ENCODE results near the gene C3orf49. TPM values are rescaled to one million over a fixed set of nuclear protein-coding genes. Genes with fewer than 3 reads are reported as not detected.

The C3orf49 gene
- total RNA-seq, 1 experiment from 2014 or later = not detected

DNA sequence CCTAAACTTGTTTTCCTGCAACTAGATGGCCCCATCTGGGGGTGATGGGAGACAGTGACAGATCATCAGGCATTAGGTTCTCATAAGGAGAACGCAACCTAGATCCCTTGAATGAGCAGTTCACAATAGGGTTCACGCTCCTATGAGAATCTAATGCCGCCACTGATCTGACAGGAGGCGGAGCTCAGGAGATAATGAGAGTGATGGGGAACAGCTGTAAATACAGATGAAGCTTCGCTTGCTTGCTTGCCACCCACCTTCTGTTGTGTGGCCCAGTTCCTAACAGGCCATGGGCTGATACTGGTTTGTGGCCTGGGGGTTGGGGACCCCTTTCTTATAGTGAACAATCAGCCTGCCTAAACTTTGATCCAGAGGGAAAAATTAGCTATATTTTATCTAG, 15.2 kb upstream of the C3orf49 start:
- H3K9me3 ChIP-seq (ENCODE audit: low read length) = no peaks in the 10 kb centered on the region
- H3K79me2 ChIP-seq (ENCODE audit: low read length) = no peaks in the 10 kb centered on the region
- H3K27ac ChIP-seq (ENCODE audit: low read length) = no peak overlapping the region
- H3K27me3 ChIP-seq (ENCODE audit: low read length) = no peaks in the 10 kb centered on the region
- DNase-seq = no peak
- no peaks in the 10 kb centered on the region for H3K4me1 ChIP-seq (ENCODE audit: low read length)
- H3K4me2 ChIP-seq (ENCODE audit: low read depth, low read length, poor library complexity, severe bottlenecking) = no peak overlapping the region
- H3K9ac ChIP-seq (ENCODE audit: low read length) = no peak overlapping the region
- no peak overlapping the region for H3K4me3 ChIP-seq (ENCODE audit: low read length)
- H3K36me3 ChIP-seq (ENCODE audit: insufficient read depth, low read length) = no peaks in the 10 kb centered on the region
- H4K20me1 ChIP-seq (ENCODE audit: insufficient read depth, low read depth, low read length) = no peaks in the 10 kb centered on the region
- no peaks in the 10 kb centered on the region for H3K9me2 ChIP-seq (replicated peaks; ENCODE audit: insufficient read depth, low read length)
- no peak overlapping the region for H2AFZ ChIP-seq (ENCODE audit: low read length)

GRCh38 chr3:63807961-63808565, 11.0 kb upstream of the C3orf49 start:
- no peaks in the 10 kb centered on the region for H3K9me2 ChIP-seq (replicated peaks; ENCODE audit: insufficient read depth, low read length)
- no peaks in the 10 kb centered on the region for H3K79me2 ChIP-seq (ENCODE audit: low read length)
- H3K4me1 ChIP-seq (ENCODE audit: low read length) = no peaks in the 10 kb centered on the region
- H3K4me3 ChIP-seq (ENCODE audit: low read length) = no peak overlapping the region
- no peaks in the 10 kb centered on the region for H4K20me1 ChIP-seq (ENCODE audit: insufficient read depth, low read depth, low read length)
- no peaks in the 10 kb centered on the region for H3K36me3 ChIP-seq (ENCODE audit: insufficient read depth, low read length)
- H3K27ac ChIP-seq (ENCODE audit: low read length) = no peak overlapping the region
- no peaks in the 10 kb centered on the region for H3K27me3 ChIP-seq (ENCODE audit: low read length)
- H3K9me3 ChIP-seq (ENCODE audit: low read length) = no peaks in the 10 kb centered on the region
- H3K9ac ChIP-seq (ENCODE audit: low read length) = no peak overlapping the region
- DNase-seq = no peak
- no peak overlapping the region for H2AFZ ChIP-seq (ENCODE audit: low read length)
- H3K4me2 ChIP-seq (ENCODE audit: low read depth, low read length, poor library complexity, severe bottlenecking) = no peak overlapping the region

- Histone ChIP-seq H3K4me3 (ENCODE audit: low read length) (no peak overlapping the region), H3K27ac (ENCODE audit: low read length) (no peak overlapping the region), H3K4me2 (ENCODE audit: low read depth, low read length, poor library complexity, severe bottlenecking) (no peak overlapping the region), H3K9me2 (replicated peaks; ENCODE audit: insufficient read depth, low read length) (no peaks in the 10 kb centered on the region), H3K27me3 (ENCODE audit: low read length) (no peaks in the 10 kb centered on the region), H4K20me1 (ENCODE audit: insufficient read depth, low read depth, low read length) (no peaks in the 10 kb centered on the region), H3K4me1 (ENCODE audit: low read length) (no peaks in the 10 kb centered on the region), H3K9me3 (ENCODE audit: low read length) (no peaks in the 10 kb centered on the region), H3K9ac (ENCODE audit: low read length) (no peak overlapping the region), H3K36me3 (ENCODE audit: insufficient read depth, low read length) (no peaks in the 10 kb centered on the region), H2AFZ (ENCODE audit: low read length) (no peak overlapping the region), H3K79me2 (ENCODE audit: low read length) (no peaks in the 10 kb centered on the region)
- DNase-seq = no peak
Measured at GRCh38 chr3:63808633-63809032, 10.5 kb upstream of the C3orf49 start.

DNA sequence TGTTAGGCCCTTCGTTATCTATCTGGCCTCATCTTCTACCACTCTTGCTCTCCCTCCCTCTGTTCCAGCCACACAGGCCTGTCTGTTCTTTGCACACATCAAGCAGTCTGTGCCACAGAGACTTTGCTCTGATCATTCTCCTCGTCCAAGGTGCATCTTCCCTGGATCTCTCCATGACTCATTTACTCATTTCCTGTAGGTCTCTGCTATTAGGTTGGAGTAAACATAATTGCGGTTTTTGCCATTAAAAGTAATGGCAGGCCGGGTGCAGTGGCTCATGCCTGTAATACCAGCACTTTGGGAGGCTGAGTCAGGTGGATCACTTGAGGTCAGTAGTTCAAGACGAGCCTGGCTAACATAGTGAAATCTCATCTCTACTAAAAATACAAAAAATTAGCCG, 9.5 kb upstream of the C3orf49 start:
- no peaks in the 10 kb centered on the region for H3K79me2 ChIP-seq (ENCODE audit: low read length)
- H3K9me2 ChIP-seq (replicated peaks; ENCODE audit: insufficient read depth, low read length) = no peaks in the 10 kb centered on the region

GRCh38 chr3:63814237-63814636, 4.9 kb upstream of the C3orf49 start:
- H3K4me1 ChIP-seq (ENCODE audit: low read length) = no peaks in the 10 kb centered on the region
- DNase-seq = no peak
- H3K79me2 ChIP-seq (ENCODE audit: low read length) = no peaks in the 10 kb centered on the region
- no peak overlapping the region for H3K27ac ChIP-seq (ENCODE audit: low read length)
- no peaks in the 10 kb centered on the region for H3K9me2 ChIP-seq (replicated peaks; ENCODE audit: insufficient read depth, low read length)
- no peak overlapping the region for H2AFZ ChIP-seq (ENCODE audit: low read length)
- no peaks in the 10 kb centered on the region for H3K9me3 ChIP-seq (ENCODE audit: low read length)
- H3K36me3 ChIP-seq (ENCODE audit: insufficient read depth, low read length) = no peaks in the 10 kb centered on the region
- H3K4me3 ChIP-seq (ENCODE audit: low read length) = no peak overlapping the region
- no peaks in the 10 kb centered on the region for H3K27me3 ChIP-seq (ENCODE audit: low read length)
- H3K4me2 ChIP-seq (ENCODE audit: low read depth, low read length, poor library complexity, severe bottlenecking) = no peak overlapping the region
- H3K9ac ChIP-seq (ENCODE audit: low read length) = no peak overlapping the region
- H4K20me1 ChIP-seq (ENCODE audit: insufficient read depth, low read depth, low read length) = no peaks in the 10 kb centered on the region

More for the DNA sequence above, 9.5 kb upstream of the C3orf49 start:
- Histone ChIP-seq H3K9ac (ENCODE audit: low read length) (no peak overlapping the region), H2AFZ (ENCODE audit: low read length) (no peak overlapping the region), H3K36me3 (ENCODE audit: insufficient read depth, low read length) (no peaks in the 10 kb centered on the region), H3K27ac (ENCODE audit: low read length) (no peak overlapping the region), H3K4me2 (ENCODE audit: low read depth, low read length, poor library complexity, severe bottlenecking) (no peak overlapping the region), H3K4me1 (ENCODE audit: low read length) (no peaks in the 10 kb centered on the region), H3K27me3 (ENCODE audit: low read length) (no peaks in the 10 kb centered on the region), H3K4me3 (ENCODE audit: low read length) (no peak overlapping the region), H4K20me1 (ENCODE audit: insufficient read depth, low read depth, low read length) (no peaks in the 10 kb centered on the region), H3K9me3 (ENCODE audit: low read length) (no peaks in the 10 kb centered on the region)
- DNase-seq = no peak

DNA sequence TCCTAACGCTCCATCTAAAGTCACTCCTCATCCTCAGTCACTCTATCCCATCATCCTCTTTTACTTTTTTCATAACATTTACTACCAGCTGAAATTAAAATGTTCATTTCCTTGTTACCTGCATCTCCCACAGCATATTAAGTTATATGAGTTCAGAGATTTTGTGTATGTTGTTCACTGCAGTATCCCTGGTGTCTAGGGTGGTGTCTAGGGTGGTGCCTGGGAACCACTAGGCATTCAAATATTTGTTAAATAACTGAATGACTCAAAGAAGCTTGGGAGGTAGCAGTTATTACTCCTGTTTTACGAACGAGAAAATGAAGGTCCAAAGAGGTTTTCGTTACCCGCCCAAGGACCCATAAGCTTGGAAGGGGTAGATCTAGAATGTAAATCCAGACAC, 1.9 kb upstream of the C3orf49 start:
- no peak overlapping the region for H3K4me2 ChIP-seq (ENCODE audit: low read depth, low read length, poor library complexity, severe bottlenecking)
- no peak overlapping the region for H2AFZ ChIP-seq (ENCODE audit: low read length)
- DNase-seq = no peak
- H3K9me3 ChIP-seq (ENCODE audit: low read length) = no peaks in the 10 kb centered on the region
- H3K36me3 ChIP-seq (ENCODE audit: insufficient read depth, low read length) = no peaks in the 10 kb centered on the region
- no peak overlapping the region for H3K4me3 ChIP-seq (ENCODE audit: low read length)
- H3K27ac ChIP-seq (ENCODE audit: low read length) = no peak overlapping the region
- no peaks in the 10 kb centered on the region for H3K27me3 ChIP-seq (ENCODE audit: low read length)
- no peaks in the 10 kb centered on the region for H3K9me2 ChIP-seq (replicated peaks; ENCODE audit: insufficient read depth, low read length)
- no peaks in the 10 kb centered on the region for H4K20me1 ChIP-seq (ENCODE audit: insufficient read depth, low read depth, low read length)
- H3K79me2 ChIP-seq (ENCODE audit: low read length) = no peaks in the 10 kb centered on the region
- H3K4me1 ChIP-seq (ENCODE audit: low read length) = no peaks in the 10 kb centered on the region
- no peak overlapping the region for H3K9ac ChIP-seq (ENCODE audit: low read length)

DNA sequence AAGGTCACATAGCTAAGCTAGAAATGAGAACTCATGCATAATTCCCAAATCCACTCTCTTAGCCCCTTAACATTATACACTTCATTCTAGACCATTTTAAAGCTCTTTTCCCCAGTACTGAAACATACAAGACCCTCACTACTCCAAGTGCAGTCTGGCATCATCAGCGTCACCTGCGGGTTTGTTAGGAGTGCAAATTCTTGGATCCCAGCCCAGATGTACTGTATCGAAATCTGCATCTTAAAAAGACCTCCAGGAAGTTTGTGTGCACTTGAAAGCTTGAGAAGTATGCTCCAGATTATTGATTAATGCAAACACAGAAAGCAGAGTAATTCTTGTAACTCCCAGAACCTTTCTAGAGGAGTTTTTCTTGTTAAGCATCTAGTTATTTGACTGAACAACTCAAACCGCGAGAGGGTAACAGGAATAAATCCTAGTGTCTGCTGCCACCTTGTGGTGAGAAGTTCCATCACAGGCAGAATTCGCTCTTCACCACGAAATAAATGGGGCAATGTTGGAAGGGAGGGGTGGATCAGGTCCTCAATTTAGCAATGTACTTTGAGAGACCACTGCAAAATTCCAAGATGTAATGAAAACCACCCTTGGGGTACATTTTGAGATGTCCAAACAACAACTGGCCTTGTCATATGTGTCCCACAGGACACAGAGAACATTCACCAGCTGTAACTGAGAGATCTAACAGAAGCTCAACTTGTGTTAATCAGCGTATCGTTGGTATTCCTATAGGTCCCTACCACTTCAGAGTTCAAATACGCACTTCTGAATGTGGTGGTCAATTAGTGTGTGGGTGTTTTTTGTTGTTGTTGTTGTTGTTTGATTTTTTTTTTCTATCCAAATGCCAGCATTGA, 583 bp upstream of the C3orf49 start:
- DNase-seq = peak; percentile 81
- Histone ChIP-seq H3K9ac (ENCODE audit: low read length) (no peak overlapping the region), H3K9me2 (replicated peaks; ENCODE audit: insufficient read depth, low read length) (no peaks in the 10 kb centered on the region), H2AFZ (ENCODE audit: low read length) (no peak overlapping the region), H3K9me3 (ENCODE audit: low read length) (no peaks in the 10 kb centered on the region), H3K27me3 (ENCODE audit: low read length) (no peaks in the 10 kb centered on the region), H3K4me3 (ENCODE audit: low read length) (no peak overlapping the region), H3K36me3 (ENCODE audit: insufficient read depth, low read length) (no peaks in the 10 kb centered on the region), H4K20me1 (ENCODE audit: insufficient read depth, low read depth, low read length) (no peaks in the 10 kb centered on the region), H3K79me2 (ENCODE audit: low read length) (no peaks in the 10 kb centered on the region), H3K4me1 (ENCODE audit: low read length) (no peaks in the 10 kb centered on the region), H3K4me2 (ENCODE audit: low read depth, low read length, poor library complexity, severe bottlenecking) (no peak overlapping the region), H3K27ac (ENCODE audit: low read length) (no peak overlapping the region)

GRCh38 chr3:63824309-63824708, 5.2 kb downstream of the C3orf49 start:
- DNase-seq = no peak
- peaks cover 12% of the 10 kb centered on the region for H3K4me1 ChIP-seq (ENCODE audit: low read length)
- H3K4me2 ChIP-seq (ENCODE audit: low read depth, low read length, poor library complexity, severe bottlenecking) = no peak overlapping the region
- no peak overlapping the region for H3K27ac ChIP-seq (ENCODE audit: low read length)
- no peak overlapping the region for H2AFZ ChIP-seq (ENCODE audit: low read length)
- H3K36me3 ChIP-seq (ENCODE audit: insufficient read depth, low read length) = peaks cover 6% of the 10 kb centered on the region; the same call in 1 of the 2 replicates
- H3K9me3 ChIP-seq (ENCODE audit: low read length) = no peaks in the 10 kb centered on the region
- H4K20me1 ChIP-seq (ENCODE audit: insufficient read depth, low read depth, low read length) = no peaks in the 10 kb centered on the region
- no peak overlapping the region for H3K4me3 ChIP-seq (ENCODE audit: low read length)
- H3K79me2 ChIP-seq (ENCODE audit: low read length) = no peaks in the 10 kb centered on the region
- H3K27me3 ChIP-seq (ENCODE audit: low read length) = no peaks in the 10 kb centered on the region
- H3K9ac ChIP-seq (ENCODE audit: low read length) = no peak overlapping the region
- no peaks in the 10 kb centered on the region for H3K9me2 ChIP-seq (replicated peaks; ENCODE audit: insufficient read depth, low read length)

Data from Karpas-422 (cell line).